ENCODE results near the gene PAX2. TPM values are rescaled to one million over a fixed set of nuclear protein-coding genes. Genes with fewer than 3 reads are reported as not detected.
A peak's percentile ranks its signal among the peaks of the same experiment; 100 is the strongest.

Gene PAX2
- total RNA-seq, 6 experiments from 2014 or later, result not detected

DNA sequence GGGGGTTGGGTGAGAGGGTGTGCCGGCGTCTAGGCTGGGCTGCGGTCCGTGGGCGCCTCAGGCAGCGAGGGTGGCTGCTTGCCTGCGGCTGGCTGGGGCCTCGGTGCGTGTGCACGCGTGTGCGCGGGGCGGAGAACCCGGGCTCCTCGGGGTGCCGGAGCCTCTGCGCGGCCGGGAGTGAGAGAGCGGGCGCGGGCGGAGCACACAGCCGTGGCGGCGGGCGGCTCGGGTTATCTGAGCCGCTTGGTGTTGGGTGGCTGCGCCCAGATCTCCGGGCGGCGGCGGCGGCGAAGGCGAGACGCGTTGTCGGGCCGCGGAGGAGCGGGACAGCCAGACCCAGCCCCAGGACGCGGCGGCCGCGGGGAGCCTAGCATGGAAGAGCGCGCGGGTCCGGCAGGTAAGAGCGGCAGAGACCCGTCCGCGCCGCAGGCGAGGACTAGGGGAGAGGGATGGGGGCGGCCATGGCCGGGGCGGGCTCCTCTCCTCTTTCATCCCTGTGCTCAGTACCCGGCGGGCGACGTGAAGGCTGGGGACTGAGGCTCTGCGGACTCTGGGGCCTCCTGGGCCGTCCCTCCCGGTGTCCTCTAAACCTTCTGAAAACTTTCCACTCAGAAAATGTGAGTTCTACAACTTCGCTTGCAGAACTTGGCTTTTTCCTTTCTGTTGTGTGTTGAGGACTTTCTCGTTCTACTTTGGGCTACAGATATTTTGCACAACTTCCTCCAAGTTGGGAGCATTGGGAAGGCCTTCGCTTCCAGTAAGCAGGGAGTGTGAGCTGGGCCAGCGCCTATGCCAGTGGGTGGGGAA, 9.8 kb upstream of the PAX2 start:
- H3K4me3 Mint-ChIP-seq, result peak overlapping the region; percentile 48; the same call in 1 of the 2 replicates
- peaks cover 74% of the 10 kb centered on the region for H3K27me3 Mint-ChIP-seq (ENCODE audit: insufficient read depth)
- DNase-seq, result no peak
- no peaks in the 10 kb centered on the region for H3K36me3 Mint-ChIP-seq (ENCODE audit: low read depth)
- H3K4me1 Mint-ChIP-seq (ENCODE audit: low read depth), result peaks cover 20% of the 10 kb centered on the region
- no peak overlapping the region for H3K27ac Mint-ChIP-seq
- H3K9me3 Mint-ChIP-seq, result no peaks in the 10 kb centered on the region
- TF ChIP-seq, protein P1, sequence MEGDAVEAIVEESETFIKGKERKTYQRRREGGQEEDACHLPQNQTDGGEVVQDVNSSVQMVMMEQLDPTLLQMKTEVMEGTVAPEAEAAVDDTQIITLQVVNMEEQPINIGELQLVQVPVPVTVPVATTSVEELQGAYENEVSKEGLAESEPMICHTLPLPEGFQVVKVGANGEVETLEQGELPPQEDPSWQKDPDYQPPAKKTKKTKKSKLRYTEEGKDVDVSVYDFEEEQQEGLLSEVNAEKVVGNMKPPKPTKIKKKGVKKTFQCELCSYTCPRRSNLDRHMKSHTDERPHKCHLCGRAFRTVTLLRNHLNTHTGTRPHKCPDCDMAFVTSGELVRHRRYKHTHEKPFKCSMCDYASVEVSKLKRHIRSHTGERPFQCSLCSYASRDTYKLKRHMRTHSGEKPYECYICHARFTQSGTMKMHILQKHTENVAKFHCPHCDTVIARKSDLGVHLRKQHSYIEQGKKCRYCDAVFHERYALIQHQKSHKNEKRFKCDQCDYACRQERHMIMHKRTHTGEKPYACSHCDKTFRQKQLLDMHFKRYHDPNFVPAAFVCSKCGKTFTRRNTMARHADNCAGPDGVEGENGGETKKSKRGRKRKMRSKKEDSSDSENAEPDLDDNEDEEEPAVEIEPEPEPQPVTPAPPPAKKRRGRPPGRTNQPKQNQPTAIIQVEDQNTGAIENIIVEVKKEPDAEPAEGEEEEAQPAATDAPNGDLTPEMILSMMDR (IDR thresholded peaks at IDR 0.05), result no peak

DNA sequence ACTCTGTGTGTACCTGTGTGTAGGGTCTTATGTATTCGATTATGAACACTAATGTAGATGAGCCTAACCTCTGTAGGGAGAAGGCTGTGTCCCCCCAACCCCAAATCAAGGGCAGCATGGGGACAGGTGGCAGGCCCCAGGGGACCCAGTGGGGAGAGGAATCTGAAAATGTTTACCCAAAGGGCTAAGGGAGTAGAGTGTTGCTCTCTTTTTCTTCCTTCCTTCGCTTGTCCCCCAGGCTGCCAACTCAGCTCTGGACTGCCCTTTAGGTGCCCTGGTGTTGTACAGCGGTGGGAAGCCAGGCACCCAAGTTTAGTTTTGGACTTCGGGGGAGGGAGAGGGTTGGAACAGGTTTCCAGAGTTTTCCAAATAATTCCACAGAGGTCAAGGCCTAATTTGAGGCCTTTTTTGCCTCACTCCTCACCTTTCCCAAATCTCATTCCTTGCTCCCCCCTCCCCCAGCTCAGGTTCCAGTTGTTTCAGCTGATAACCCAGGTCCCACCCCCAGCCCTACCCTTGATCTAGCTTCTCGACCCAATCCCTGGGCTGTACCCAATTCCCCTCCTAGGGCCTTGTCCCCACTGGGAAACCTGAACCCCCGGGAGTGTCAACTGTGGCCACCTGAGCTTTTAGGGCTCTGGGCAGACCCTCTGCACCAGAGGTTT, 9.1 kb upstream of the PAX2 start:
- Mint-ChIP-seq H3K9me3 (no peaks in the 10 kb centered on the region), H3K27me3 (ENCODE audit: insufficient read depth) (peaks cover 76% of the 10 kb centered on the region), H3K4me1 (ENCODE audit: low read depth) (peaks cover 14% of the 10 kb centered on the region), H3K4me3 (no peak overlapping the region; the same call in 1 of the 2 replicates), H3K27ac (no peak overlapping the region), H3K36me3 (ENCODE audit: low read depth) (no peaks in the 10 kb centered on the region)
- DNase-seq, result no peak
- TF ChIP-seq, protein P1 (IDR thresholded peaks at IDR 0.05), result no peak

DNA sequence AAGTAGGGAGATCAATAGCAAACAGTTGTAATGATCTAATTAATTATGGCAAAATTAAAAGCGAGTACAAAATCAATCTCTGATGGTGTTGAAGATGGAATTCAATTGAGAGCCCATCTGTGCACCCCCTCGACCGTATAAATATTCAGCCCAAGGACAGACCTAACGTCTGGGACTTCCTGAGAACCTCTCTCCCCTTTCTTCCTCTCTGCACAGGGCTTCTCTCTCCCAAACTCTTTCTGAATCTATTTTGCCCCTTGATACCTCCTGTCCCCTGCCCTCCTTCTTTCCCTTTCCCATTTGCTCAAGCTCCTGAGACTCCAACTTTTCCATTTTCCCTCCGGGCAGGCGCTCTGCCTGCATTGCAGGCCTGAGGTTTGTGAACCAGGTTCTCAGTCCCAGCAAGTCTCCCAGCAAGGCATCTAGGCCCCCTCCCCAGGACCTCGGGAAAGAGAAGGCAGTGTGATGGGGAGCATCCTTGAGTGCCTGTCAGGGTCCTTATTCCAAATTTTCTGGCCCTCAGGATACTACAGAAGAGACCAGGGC, 8.5 kb upstream of the PAX2 start:
- DNase-seq, result no peak
- Mint-ChIP-seq H3K27me3 (ENCODE audit: insufficient read depth) (peaks cover 80% of the 10 kb centered on the region), H3K27ac (no peak overlapping the region), H3K4me1 (ENCODE audit: low read depth) (peaks cover 8% of the 10 kb centered on the region), H3K4me3 (no peak overlapping the region), H3K9me3 (no peaks in the 10 kb centered on the region), H3K36me3 (ENCODE audit: low read depth) (no peaks in the 10 kb centered on the region)
- TF ChIP-seq, protein P1 (IDR thresholded peaks at IDR 0.05), result no peak

DNA sequence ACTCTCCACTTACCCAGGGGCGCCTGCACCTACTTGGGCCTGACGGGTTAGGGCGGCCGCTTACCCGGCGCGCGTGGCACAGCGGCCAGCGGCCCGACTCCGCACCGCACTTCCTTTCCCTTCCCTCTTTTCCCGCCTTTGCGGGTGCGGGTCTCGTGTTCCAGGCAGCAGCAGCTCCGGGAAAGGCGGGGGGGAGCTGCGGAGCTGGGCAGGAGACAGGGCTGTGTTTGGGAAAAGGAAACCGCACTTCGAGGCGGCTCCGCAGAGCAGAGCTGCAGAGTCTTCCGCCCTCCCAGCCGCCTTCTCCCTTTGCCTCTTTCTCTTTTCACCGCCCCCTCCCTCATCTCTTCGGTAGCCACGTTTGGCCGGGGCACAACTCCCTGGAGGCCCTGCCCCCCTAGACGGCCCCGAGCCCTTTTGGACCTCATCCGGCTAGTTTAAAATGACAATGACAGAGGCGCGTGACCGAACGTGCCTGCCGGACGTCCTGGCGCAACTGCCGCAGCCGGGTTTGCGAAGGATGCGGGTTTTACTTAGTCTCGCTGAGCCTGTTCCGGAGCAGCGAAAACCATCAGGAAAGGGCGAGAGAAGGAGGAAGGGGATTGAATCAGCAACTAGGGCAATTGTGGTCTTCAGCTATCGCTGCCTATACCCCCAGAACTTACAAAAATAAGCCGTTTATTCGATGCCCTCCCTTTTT, 7.9 kb upstream of the PAX2 start:
- Mint-ChIP-seq H3K9me3 (no peaks in the 10 kb centered on the region), H3K36me3 (ENCODE audit: low read depth) (no peaks in the 10 kb centered on the region), H3K27me3 (ENCODE audit: insufficient read depth) (peaks cover 82% of the 10 kb centered on the region), H3K4me1 (ENCODE audit: low read depth) (0 out of 2 replicates have a peak, but pooled peaks cover 5% of the 10 kb centered on the region), H3K4me3 (no peak overlapping the region), H3K27ac (no peak overlapping the region)
- DNase-seq, result no peak
- TF ChIP-seq, protein P1 (IDR thresholded peaks at IDR 0.05), result no peak

DNA sequence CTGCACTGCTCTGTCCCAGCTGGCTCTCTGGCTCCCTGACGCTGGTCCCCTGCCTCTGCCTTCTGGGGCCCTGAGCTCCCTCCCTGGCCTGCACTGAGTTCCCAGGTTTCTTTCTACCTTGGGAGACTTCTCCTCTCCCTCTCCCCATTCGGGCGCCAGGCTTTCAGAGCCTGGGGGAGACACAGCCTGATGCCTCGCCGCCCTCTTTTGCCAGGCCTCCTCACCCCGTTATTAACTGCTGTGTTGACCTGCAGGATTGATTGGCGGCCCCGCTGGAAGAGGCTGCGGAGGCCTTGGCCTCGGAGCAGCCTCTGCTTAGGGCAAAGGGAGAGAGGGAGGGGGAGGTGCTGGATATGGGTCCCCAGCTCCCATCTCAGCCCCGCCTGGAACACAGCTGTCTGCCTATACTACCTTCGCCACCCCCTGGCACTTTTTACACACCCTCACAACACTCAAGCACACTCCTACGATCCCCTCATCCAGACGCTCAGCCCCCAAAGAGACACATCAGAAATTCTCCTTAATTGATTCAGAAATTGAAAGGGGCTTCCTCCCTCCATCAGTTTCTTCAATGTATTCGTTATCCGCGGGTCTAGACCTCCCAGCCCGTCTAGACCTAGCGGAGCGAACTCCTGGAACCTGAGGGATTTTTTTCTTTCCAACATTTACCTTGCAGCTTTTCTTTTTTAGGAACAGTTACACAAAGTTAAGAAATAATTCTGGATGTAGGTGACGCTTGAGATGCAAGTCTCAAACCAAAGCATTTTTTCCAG, 7.1 kb upstream of the PAX2 start:
- H3K27me3 Mint-ChIP-seq (ENCODE audit: insufficient read depth), result peaks cover 84% of the 10 kb centered on the region
- no peak overlapping the region for H3K4me3 Mint-ChIP-seq

More for the DNA sequence above, 7.1 kb upstream of the PAX2 start:
- H3K9me3 Mint-ChIP-seq, result no peaks in the 10 kb centered on the region
- DNase-seq, result no peak
- H3K4me1 Mint-ChIP-seq (ENCODE audit: low read depth), result 0 out of 2 replicates have a peak, but pooled peaks cover 5% of the 10 kb centered on the region
- TF ChIP-seq, protein P1 (IDR thresholded peaks at IDR 0.05), result no peak
- no peaks in the 10 kb centered on the region for H3K36me3 Mint-ChIP-seq (ENCODE audit: low read depth)
- H3K27ac Mint-ChIP-seq, result no peak overlapping the region
